A549 treated with ZK216348 at 1 μM for 4 hours (cell line): Measurements from ENCODE around the gene OR10V1. TPM values are rescaled to one million over a fixed set of nuclear protein-coding genes. Genes with fewer than 3 reads are reported as not detected.

ENCODE experiments used
- total RNA-seq: library from RNA; stranded (reverse); fragments of 200-300 nt; extraction: Qiagen RNA extraction; gene quantifications from 5 replicates; pipeline ENCODE4 v1.2.3, GENCODE V29; 2022; ENCODE audit warnings: low read depth

The OR10V1 gene, protein sequence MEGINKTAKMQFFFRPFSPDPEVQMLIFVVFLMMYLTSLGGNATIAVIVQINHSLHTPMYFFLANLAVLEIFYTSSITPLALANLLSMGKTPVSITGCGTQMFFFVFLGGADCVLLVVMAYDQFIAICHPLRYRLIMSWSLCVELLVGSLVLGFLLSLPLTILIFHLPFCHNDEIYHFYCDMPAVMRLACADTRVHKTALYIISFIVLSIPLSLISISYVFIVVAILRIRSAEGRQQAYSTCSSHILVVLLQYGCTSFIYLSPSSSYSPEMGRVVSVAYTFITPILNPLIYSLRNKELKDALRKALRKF
- total RNA-seq: not detected in 5 replicates

DNA sequence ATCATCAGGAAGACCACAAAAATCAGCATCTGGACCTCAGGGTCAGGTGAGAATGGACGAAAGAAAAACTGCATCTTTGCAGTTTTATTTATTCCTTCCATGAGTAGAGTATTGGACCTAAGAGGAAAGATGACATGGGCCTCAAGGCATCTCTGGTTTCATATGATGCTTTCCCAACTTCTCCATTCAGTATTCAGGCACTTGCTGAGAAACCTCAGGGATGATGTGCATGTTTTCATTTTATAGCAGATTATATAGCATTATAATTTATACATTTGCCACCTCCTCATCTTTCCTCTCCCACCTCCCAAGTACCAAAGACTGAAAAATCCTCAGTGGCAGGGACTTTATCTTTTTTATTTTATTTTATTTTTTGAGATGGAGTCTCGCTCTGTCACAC lies at the start of gene OR10V1:
TSS of gene OR10V1 (minus strand) at position 101 of the 400 bp plus-strand sequence. CDS start at position 101, 0 bp downstream.

DNA sequence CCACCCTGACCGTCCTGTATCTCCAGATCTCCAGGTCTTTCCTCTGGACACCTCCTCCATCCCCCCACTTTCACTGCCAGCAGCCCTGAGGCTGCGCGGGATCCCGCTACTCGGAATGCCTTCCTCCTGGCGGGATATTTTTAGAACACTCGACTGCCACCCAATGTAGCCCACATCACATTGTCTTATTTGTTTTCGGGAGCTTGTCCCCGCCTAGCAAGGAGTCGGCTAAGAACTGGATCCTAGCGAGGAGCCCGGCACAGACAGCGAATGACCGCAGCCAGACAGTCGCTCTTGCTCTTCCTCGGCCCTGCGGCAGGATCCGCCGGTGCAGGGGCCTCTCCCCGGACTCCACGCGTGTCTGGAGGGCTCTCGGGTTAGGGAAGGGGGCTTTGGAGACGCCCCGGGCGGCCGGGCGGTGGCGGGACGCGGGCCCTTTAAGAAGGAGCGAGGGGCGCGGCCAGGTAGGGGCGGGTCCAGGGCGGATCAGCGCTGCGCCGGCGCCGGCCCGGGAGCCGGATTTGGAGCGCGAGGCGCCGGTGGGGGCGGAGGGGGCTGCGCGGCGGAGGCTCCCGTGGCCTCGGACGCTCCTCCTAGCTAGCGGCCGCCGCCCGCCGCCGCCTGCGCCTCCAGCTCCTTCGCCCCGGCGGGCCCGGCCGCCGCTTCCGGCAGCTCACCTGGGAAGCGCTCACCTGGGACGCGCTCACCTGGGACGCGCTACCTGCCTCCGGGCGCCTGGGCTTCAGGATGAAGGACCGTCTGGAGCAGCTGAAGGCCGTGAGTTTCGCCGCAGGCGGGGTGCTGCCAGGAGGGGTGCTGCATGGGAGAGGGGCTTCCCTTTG lies 41.4 kb upstream of the OR10V1 start, which contains the start of gene STX3:
TSS of gene STX3 (plus strand) at position 518 of the 842 bp plus-strand sequence. CDS start at position 748, 230 bp downstream.

DNA sequence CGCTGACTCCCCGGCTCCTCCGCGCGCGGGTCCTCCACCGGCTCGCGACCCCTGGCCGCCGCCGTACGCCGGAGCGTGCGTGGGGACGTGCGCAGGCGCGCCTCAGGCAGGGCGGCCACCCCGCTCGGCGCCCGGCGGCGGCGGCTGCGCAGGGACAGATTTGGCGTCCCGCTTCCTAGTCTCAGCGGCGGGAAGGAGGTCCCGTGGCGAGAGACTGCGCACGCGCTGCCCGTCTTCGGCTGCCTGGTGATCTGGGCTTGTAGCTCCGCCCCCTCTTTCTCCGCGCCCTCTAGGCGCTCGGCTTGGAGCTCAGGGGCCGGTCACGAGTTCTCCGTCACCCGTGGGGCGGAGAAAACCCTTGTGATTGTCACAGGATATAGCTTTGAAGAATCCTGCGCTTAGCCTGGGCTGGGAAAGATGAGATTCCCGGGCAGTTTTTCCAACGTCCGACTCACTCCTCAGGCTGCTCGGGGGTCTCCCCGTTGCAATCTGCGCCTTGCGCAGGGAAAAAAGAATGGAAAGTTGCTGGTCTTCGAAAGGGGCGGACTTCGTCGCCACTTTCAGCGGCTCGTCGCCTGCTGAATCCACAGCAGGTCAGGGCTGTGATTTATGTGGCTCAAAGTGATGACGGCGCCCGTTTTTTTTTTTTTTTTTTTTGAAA lies 44.6 kb downstream of the OR10V1 start, which contains the start of gene PATL1:
TSS of gene PATL1 (minus strand) at position 88 of the 661 bp plus-strand sequence. CDS start 142 bp downstream, outside the sequence.

Other genes starting within 250 kb of the OR10V1 start
- gene OR4D10, start 240.5 kb downstream of the OR10V1 start, total RNA-seq: not detected in 5 replicates
- gene OR4D11, start 210.3 kb downstream of the OR10V1 start, total RNA-seq: not detected in 5 replicates
- not detected in 5 replicates for gene OR4D9, start 202.3 kb downstream of the OR10V1 start, total RNA-seq
- gene OSBP, start 98.1 kb downstream of the OR10V1 start, total RNA-seq: 25.8 to 33.1 TPM (median 30.0 TPM) in 5 replicates
- gene PATL1, start 44.8 kb downstream of the OR10V1 start, total RNA-seq: 37.7 to 50.8 TPM (median 49.0 TPM) in 5 replicates
- 20.6 to 31.4 TPM (median 24.5 TPM) in 5 replicates for gene STX3, start 41.5 kb upstream of the OR10V1 start, total RNA-seq
- 57.6 to 68.1 TPM (median 66.0 TPM) in 5 replicates for gene MRPL16, start 96.9 kb upstream of the OR10V1 start, total RNA-seq
- not detected in 5 replicates for gene CBLIF, start 131.7 kb upstream of the OR10V1 start, total RNA-seq
- gene TCN1, start 152.6 kb upstream of the OR10V1 start, total RNA-seq: 0.09 to 0.49 TPM in 2 of 5 replicates, not detected in the others
- not detected in 5 replicates for gene OOSP3, start 164.9 kb upstream of the OR10V1 start, total RNA-seq
- not detected in 5 replicates for gene OOSP1, start 224.6 kb upstream of the OR10V1 start, total RNA-seq